Liver (tissue), 9 donors: ENCODE measurements around the gene ADRA2C. TPM values are rescaled to one million over a fixed set of nuclear protein-coding genes. Genes with fewer than 3 reads are reported as not detected.

Source experiments
- DNase-seq: peaks from one replicate; pipeline ENCODE4 v3.0.0-alpha.2; 2017; ENCODE audit warnings: low spot score
- H3K27ac ChIP-seq, 2 donors: one replicate each; pipeline ENCODE4 v1.7.0; 2013; ENCODE audit warnings: inconsistent platforms in 2 of 2, low read length in 2 of 2, control low read depth in 1 of 2, low read depth in 1 of 2, mild to moderate bottlenecking in 1 of 2
- H3K27me3 ChIP-seq, 4 donors: one replicate each; pipeline versions ENCODE4 v1.6.1 to v1.7.0; 2013; ENCODE audit warnings: low read length in 3 of 4, inconsistent platforms in 1 of 4, mild to moderate bottlenecking in 1 of 4, moderate library complexity in 1 of 4; ENCODE audit not compliant: control insufficient read depth in 4 of 4, insufficient read depth in 4 of 4
- H3K36me3 ChIP-seq, 4 donors: one replicate each; pipeline versions ENCODE4 v1.6.1 to v1.7.0; 2013; ENCODE audit warnings: low read length in 3 of 4, mild to moderate bottlenecking in 3 of 4, low read depth in 1 of 4, moderate library complexity in 1 of 4; ENCODE audit not compliant: control insufficient read depth in 4 of 4, insufficient read depth in 3 of 4
- H3K4me1 ChIP-seq, 4 donors: one replicate each; pipeline versions ENCODE4 v1.6.1 to v1.7.0; 2013; ENCODE audit warnings: low read length in 3 of 4, mild to moderate bottlenecking in 3 of 4, moderate library complexity in 1 of 4; ENCODE audit not compliant: control insufficient read depth in 4 of 4, insufficient read depth in 4 of 4
- H3K4me3 ChIP-seq, 3 donors: one replicate each; pipeline versions ENCODE4 v1.6.1 to v1.7.0; 2013; ENCODE audit warnings: low read length in 3 of 3, control low read depth in 1 of 3, low read depth in 1 of 3, mild to moderate bottlenecking in 1 of 3
- H3K9ac ChIP-seq, 2 donors: one replicate each; pipeline ENCODE4 v1.7.0; 2013; ENCODE audit warnings: low read length in 2 of 2, mild to moderate bottlenecking in 2 of 2, moderate library complexity in 2 of 2, control low read depth in 1 of 2, low read depth in 1 of 2
- H3K9me3 ChIP-seq, 4 donors: one replicate each; pipeline versions ENCODE4 v1.6.1 to v1.7.0; 2013; ENCODE audit warnings: low read length in 3 of 4; ENCODE audit not compliant: control insufficient read depth in 4 of 4
- EGR1 ChIP-seq, 2 donors: IDR thresholded peaks; 2 replicates each; pipeline ENCODE4 v1.6.1; 2016 to 2018; ENCODE audit warnings: antibody characterized with exemption in 2 of 2, low read depth in 2 of 2
- FOXA1 ChIP-seq: IDR thresholded peaks from 2 replicates; pipeline ENCODE4 v1.6.1; 2016; ENCODE audit warnings: antibody characterized with exemption
- FOXA2 ChIP-seq: IDR thresholded peaks from 2 replicates; pipeline ENCODE4 v1.6.1; 2016; ENCODE audit warnings: antibody characterized with exemption
- GABPA ChIP-seq, 2 donors: IDR thresholded peaks in 1 of 2; conservative IDR thresholded peaks in 1 of 2; 2 replicates each; pipeline ENCODE4 v1.6.1; 2016; ENCODE audit warnings: antibody characterized with exemption in 2 of 2, mild to moderate bottlenecking in 1 of 2, moderate library complexity in 1 of 2
- HNF4A ChIP-seq, 2 donors: conservative IDR thresholded peaks; 2 replicates each; pipeline ENCODE4 v1.6.1; 2016; ENCODE audit warnings: antibody characterized with exemption in 2 of 2, mild to moderate bottlenecking in 2 of 2
- HNF4G ChIP-seq: IDR thresholded peaks from 2 replicates; pipeline ENCODE4 v1.6.1; 2016; ENCODE audit warnings: antibody characterized with exemption
- RAD21 ChIP-seq, 2 donors: IDR thresholded peaks; 2 replicates each; pipeline ENCODE4 v1.6.1; 2016; ENCODE audit warnings: antibody characterized with exemption in 2 of 2, mild to moderate bottlenecking in 2 of 2
- RXRA ChIP-seq, 2 donors: IDR thresholded peaks; 2 replicates each; pipeline ENCODE4 v1.6.1; 2017 to 2018; ENCODE audit warnings: antibody characterized with exemption in 2 of 2, mild to moderate bottlenecking in 1 of 2
- SP1 ChIP-seq: IDR thresholded peaks from 2 replicates; pipeline ENCODE4 v1.6.1; 2018; ENCODE audit warnings: antibody characterized with exemption, mild to moderate bottlenecking
- TAF1 ChIP-seq: conservative IDR thresholded peaks from 2 replicates; pipeline ENCODE4 v1.6.1; 2016; ENCODE audit warnings: antibody characterized with exemption, mild to moderate bottlenecking
- YY1 ChIP-seq: IDR thresholded peaks from 2 replicates; pipeline ENCODE4 v1.6.1; 2016; ENCODE audit warnings: antibody characterized with exemption, mild to moderate bottlenecking
- WGBS: extraction: QIAGEN DNeasy Blood & Tissue Kit; methylation state at CpG from one replicate; pipeline ENCODE4 v1.1.7; 2013; 5-methylcytosine and 5-hydroxymethylcytosine counted together
- polyA plus RNA-seq, 2 donors: library from polyadenylated mRNA; stranded (reverse) in 1 of 2; unstranded in 1 of 2; fragments of 200-250 nt in 1 of 2; fragments of >200 nt in 1 of 2; fragmentation: Nextera tagmentation in 1 of 2; extraction: Ambion mirVana in 1 of 2; gene quantifications; one replicate each; pipeline versions ENCODE4 v1.2.1 to v1.2.3, GENCODE V29; 2013 to 2015
- total RNA-seq, 2 donors: library from RNA; depleted of rRNA; stranded (reverse); fragments of >200 nt; gene quantifications; one replicate each; pipeline ENCODE4 v1.2.3, GENCODE V29; 2014
- TF ChIP-seq, protein P1 (sequence below): IDR thresholded peaks from 2 replicates; pipeline ENCODE4 v1.6.1; 2016; ENCODE audit warnings: antibody characterized with exemption
- TF ChIP-seq, protein P2 (sequence below): IDR thresholded peaks from 2 replicates; pipeline ENCODE4 v1.6.1; 2016; ENCODE audit warnings: antibody characterized with exemption
- TF ChIP-seq, protein P3 (sequence below): fragments of 150-350 bp; IDR thresholded peaks from 2 replicates; pipeline ENCODE4 v1.5.1; 2017; ENCODE audit warnings: improper control_type of control experiment, low read depth, low read length; ENCODE audit not compliant: missing input control
- TF ChIP-seq, protein P4 (sequence below): IDR thresholded peaks from 2 replicates; pipeline ENCODE4 v1.6.1; 2016; ENCODE audit warnings: antibody characterized with exemption, mild to moderate bottlenecking
- TF ChIP-seq, protein P5 (sequence below): IDR thresholded peaks from 2 replicates; pipeline ENCODE4 v1.6.1; 2016; ENCODE audit warnings: antibody characterized with exemption
- donor health status: healthy.
- donor health status: healthy.
- donor health status: healthy.
- donor health status: healthy.
- donor health status: healthy.

The ADRA2C gene
- total and polyA plus RNA-seq, 4 donors = 0.19 to 1.1 (median 0.28) TPM; not detected in 1

DNA sequence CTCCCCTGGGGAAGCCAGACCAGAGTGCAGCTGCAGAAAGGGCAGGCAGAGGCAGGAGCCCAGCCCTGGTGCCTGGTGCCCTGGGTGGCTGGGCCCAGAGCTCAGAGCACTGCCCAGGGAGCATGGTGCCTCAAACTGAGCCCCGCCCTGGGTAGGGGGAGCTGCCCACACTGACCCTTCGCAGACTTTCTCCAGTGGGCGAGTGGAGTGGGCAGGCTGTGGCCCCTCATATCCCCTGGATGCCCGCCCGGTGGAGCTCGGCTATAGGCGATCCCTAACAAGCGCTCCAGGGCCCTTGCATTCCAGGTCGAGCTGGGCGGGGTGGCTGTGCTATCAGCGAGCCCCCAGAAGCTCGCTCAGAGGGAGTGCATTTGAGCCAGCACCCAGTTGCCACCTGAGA lies 17.1 kb upstream of the ADRA2C start:
- Histone ChIP-seq H3K27ac (no peak overlapping the region), H3K4me1 (no peaks in the 10 kb centered on the region), H3K36me3 (no peaks in the 10 kb centered on the region), H3K4me3 (no peak overlapping the region), H3K9me3 (no peaks in the 10 kb centered on the region), H3K27me3 (peaks cover 0 to 9% (median 6%) of the 10 kb centered on the region in 4 donors), H3K9ac (no peak overlapping the region)
- TF ChIP-seq, protein P1, sequence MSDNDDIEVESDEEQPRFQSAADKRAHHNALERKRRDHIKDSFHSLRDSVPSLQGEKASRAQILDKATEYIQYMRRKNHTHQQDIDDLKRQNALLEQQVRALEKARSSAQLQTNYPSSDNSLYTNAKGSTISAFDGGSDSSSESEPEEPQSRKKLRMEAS = no peak
- TF ChIP-seq, protein P2, sequence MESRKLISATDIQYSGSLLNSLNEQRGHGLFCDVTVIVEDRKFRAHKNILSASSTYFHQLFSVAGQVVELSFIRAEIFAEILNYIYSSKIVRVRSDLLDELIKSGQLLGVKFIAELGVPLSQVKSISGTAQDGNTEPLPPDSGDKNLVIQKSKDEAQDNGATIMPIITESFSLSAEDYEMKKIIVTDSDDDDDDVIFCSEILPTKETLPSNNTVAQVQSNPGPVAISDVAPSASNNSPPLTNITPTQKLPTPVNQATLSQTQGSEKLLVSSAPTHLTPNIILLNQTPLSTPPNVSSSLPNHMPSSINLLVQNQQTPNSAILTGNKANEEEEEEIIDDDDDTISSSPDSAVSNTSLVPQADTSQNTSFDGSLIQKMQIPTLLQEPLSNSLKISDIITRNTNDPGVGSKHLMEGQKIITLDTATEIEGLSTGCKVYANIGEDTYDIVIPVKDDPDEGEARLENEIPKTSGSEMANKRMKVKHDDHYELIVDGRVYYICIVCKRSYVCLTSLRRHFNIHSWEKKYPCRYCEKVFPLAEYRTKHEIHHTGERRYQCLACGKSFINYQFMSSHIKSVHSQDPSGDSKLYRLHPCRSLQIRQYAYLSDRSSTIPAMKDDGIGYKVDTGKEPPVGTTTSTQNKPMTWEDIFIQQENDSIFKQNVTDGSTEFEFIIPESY = no peak
- no peak for DNase-seq
- 72% methylated on average over 12 of the region's 12 CpGs for whole genome bisulfite sequencing

DNA sequence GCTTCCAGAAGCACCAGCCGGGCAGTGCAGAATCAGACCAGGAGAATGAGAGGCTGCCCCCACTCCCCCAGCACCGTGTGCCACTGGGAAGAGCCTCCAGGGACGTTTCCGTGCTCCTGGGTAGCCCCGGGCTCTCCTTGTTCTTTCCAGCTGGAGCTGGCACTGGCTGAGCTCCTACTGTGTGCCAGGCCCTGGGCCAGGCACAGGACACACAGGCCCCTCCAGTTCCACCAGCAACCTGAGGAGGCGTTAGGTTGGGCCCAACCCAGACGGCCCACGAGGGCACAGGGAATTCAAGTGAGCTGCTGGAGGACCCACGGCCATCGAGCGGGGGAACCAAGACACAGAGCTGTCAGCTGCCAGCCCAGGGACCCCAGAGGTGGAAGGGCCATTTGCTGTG lies 15.9 kb upstream of the ADRA2C start:
- Histone ChIP-seq H3K4me1 (no peaks in the 10 kb centered on the region), H3K27me3 (peaks cover 0 to 7% (median 4%) of the 10 kb centered on the region in 4 donors), H3K9ac (no peak overlapping the region), H3K4me3 (no peak overlapping the region), H3K9me3 (no peaks in the 10 kb centered on the region), H3K36me3 (no peaks in the 10 kb centered on the region), H3K27ac (no peak overlapping the region)
- no peak for TF ChIP-seq SP1
- TF ChIP-seq, protein P3, sequence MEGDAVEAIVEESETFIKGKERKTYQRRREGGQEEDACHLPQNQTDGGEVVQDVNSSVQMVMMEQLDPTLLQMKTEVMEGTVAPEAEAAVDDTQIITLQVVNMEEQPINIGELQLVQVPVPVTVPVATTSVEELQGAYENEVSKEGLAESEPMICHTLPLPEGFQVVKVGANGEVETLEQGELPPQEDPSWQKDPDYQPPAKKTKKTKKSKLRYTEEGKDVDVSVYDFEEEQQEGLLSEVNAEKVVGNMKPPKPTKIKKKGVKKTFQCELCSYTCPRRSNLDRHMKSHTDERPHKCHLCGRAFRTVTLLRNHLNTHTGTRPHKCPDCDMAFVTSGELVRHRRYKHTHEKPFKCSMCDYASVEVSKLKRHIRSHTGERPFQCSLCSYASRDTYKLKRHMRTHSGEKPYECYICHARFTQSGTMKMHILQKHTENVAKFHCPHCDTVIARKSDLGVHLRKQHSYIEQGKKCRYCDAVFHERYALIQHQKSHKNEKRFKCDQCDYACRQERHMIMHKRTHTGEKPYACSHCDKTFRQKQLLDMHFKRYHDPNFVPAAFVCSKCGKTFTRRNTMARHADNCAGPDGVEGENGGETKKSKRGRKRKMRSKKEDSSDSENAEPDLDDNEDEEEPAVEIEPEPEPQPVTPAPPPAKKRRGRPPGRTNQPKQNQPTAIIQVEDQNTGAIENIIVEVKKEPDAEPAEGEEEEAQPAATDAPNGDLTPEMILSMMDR = no peak
- TF ChIP-seq, protein P4, sequence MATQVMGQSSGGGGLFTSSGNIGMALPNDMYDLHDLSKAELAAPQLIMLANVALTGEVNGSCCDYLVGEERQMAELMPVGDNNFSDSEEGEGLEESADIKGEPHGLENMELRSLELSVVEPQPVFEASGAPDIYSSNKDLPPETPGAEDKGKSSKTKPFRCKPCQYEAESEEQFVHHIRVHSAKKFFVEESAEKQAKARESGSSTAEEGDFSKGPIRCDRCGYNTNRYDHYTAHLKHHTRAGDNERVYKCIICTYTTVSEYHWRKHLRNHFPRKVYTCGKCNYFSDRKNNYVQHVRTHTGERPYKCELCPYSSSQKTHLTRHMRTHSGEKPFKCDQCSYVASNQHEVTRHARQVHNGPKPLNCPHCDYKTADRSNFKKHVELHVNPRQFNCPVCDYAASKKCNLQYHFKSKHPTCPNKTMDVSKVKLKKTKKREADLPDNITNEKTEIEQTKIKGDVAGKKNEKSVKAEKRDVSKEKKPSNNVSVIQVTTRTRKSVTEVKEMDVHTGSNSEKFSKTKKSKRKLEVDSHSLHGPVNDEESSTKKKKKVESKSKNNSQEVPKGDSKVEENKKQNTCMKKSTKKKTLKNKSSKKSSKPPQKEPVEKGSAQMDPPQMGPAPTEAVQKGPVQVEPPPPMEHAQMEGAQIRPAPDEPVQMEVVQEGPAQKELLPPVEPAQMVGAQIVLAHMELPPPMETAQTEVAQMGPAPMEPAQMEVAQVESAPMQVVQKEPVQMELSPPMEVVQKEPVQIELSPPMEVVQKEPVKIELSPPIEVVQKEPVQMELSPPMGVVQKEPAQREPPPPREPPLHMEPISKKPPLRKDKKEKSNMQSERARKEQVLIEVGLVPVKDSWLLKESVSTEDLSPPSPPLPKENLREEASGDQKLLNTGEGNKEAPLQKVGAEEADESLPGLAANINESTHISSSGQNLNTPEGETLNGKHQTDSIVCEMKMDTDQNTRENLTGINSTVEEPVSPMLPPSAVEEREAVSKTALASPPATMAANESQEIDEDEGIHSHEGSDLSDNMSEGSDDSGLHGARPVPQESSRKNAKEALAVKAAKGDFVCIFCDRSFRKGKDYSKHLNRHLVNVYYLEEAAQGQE = no peak
- no peak for TF ChIP-seq RAD21 (IDR thresholded peaks at IDR 0.05)
- TF ChIP-seq, protein P1 = no peak
- TF ChIP-seq FOXA1 = no peak
- TF ChIP-seq YY1 = no peak
- no peak for TF ChIP-seq HNF4G
- TF ChIP-seq HNF4A (conservative IDR thresholded peaks at IDR 0.05) = no peak
- TF ChIP-seq, protein P5, sequence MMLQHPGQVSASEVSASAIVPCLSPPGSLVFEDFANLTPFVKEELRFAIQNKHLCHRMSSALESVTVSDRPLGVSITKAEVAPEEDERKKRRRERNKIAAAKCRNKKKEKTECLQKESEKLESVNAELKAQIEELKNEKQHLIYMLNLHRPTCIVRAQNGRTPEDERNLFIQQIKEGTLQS = no peak
- no peak for TF ChIP-seq FOXA2
- TF ChIP-seq EGR1 (IDR thresholded peaks at IDR 0.05; ENCODE audit: low read depth in 2 of 2) = no peak
- no peak for TF ChIP-seq GABPA (IDR thresholded peaks at IDR 0.05 in 1 of 2, conservative IDR thresholded peaks at IDR 0.05 in 1 of 2)
- TF ChIP-seq TAF1 = no peak
- TF ChIP-seq, protein P2 = no peak
- TF ChIP-seq RXRA (IDR thresholded peaks at IDR 0.05) = no peak
- 78% methylated on average over 11 of the region's 11 CpGs for WGBS
- DNase-seq = no peak
